NCI-H1694 treated with DMSO at 0.1 percent for 48 hours (cell line): ENCODE data around the gene UQCC5.
"Not testable (repeated sequence)": the region's sequence is repeated elsewhere in the genome, so short reads cannot be mapped to it uniquely, and the experiment has no call there.

Experiments used
- DNase-seq: peaks from one replicate; lab custom pipeline; 2025; lab: John Stamatoyannopoulos, UW

Gene UQCC5

DNA sequence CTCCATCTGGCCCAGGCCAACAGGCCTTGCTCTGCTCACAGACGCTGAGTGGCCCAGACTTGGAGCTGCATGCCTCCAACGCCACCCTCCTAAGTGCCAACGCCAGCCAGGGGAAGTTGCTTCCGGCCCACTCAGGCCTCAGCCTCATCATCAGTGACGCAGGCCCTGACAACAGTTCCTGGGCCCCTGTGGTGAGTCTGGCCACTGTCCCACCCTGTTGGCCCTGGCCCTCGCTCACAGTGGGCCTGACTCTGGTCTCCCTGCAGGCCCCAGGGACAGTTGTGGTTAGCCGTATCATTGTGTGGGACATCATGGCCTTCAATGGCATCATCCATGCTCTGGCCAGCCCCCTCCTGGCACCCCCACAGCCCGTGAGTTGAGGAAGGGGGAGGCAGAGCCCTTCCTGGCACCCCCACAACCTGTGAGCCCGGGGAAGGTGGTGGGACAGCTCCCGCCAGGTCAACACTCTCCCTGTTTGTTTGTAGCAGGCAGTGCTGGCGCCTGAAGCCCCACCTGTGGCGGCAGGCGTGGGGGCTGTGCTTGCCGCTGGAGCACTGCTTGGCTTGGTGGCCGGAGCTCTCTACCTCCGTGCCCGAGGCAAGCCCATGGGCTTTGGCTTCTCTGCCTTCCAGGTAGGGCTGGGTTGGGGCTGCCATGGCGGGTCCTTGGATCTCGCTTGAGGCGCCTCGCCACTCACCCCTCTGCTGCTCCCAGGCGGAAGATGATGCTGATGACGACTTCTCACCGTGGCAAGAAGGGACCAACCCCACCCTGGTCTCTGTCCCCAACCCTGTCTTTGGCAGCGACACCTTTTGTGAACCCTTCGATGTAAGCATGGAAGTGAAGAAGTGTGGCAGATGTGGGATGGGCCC, 12.8 kb upstream of the UQCC5 start:
- no peak for DNase-seq

DNA sequence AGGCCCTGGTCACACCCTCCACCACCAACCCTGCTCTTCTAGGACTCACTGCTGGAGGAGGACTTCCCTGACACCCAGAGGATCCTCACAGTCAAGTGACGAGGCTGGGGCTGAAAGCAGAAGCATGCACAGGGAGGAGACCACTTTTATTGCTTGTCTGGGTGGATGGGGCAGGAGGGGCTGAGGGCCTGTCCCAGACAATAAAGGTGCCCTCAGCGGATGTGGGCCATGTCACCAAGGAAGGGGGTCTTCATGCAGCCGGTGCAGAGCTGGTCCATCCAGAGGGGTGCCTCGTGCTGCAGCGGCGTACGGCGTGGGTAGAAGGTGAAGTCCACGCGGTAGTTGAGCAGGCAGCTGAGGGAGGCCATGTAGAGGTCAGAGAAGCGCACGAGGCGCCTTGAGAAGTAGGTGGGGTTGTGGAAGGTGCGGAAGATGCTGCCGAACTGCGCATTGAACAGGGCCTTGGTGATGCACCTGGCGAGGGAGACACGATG, 12.1 kb upstream of the UQCC5 start:
- DNase-seq, result no peak

DNA sequence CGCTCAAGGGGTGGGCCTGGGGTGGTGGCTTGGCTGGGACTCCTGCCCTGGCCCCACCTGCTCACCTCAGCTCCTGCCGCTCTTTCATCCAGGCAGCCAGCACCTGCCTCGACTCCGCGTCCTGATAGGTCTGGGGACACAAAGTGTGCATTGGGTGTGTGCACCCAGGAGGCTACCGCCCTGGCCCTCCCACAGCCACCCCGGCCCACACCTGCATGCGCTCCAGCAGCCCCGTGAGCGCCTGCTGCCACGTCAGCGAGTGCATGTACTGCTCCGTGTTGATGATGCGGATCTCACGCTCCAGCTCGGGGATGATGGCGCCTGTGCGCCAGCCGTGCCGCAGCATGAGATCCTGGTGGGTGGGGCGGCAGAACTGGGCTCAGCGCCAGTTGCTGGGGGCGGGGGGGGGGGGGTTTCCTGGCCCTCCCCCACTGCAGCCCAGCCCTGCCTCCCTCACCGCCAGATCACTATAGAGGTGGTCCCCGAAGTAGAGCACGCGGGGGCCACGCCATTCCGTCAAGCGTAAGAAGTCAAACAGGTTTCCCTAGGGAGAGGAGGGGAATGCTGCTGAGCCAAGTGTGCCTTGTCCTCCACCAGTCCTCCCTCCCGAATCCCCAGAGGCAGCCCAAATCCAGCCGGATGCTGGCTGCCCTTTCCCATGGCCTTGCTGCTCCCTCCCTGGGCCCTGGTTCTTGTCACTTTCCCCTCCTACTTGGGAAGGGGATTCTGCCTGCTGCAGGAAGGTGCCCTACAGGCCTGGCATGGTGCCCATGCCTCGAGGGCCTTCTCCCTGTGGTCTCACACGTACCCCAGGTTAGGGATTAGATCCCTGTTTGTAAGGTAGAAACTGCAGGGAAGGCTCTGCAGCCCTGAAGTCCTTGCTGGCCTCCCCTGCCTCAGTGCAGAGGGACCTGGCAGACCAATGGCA, 11.4 kb upstream of the UQCC5 start:
- no peak for DNase-seq

DNA sequence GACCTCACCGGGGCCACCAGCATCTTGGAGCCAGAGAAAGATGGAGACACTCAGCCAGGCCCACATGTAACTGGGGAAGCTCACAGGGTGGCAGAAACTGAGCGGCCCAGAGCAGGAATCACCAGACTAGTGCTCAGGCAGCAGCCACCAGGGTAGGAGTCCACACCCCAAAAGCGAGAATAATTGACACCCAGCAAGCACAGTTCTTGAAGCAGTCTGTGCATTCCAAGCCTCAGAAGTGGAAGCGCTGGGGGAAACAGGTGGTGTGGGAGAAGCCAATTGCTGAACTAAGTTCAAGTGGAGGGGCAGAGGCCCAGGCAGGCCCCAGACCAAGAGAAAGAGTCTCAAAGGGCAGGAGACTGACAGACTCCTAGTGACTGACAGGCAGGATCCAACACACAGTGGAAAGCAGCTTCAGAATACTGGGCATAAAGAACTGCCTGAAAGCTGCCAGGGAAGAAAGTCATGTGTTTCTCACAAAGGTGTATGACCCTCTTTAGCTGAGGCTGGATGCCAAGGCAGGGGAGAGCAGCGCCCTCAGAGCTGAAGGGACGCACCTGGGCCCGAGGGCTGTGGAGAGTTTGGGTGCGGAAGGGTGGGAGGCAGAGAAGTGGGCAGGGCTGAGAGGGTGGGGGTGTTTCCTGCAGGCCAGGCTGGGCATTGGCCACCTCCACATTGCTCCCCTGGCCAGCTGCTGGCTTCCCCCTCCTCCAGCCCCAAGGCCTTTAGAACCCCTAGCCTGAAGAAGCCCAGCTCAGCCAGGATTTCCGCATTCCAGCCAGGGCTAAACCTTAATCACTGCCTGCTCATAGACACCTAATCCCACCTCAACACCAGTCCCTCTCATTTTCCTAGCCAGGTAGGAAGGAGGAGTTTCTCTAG, 10.5 kb upstream of the UQCC5 start:
- no peak for DNase-seq

DNA sequence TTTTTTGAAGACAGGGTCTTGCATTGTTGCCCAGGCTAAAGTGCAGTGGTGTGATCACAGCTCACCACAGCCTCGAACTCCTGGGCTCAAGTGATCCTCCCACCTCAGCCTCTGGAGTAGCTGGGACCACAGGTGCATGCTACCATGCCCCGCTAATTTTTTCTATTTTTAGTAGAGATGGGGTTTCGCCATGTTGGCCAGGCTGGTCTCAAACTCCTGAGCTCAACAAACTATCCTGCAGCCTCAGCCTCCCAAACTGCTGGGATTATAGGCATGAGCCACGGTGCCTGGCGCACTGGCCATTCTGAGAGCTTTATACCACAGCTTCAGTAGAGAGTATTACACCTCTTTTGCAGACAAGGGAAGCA, 9.8 kb upstream of the UQCC5 start:
- DNase-seq, result not testable (repeated sequence)

DNA sequence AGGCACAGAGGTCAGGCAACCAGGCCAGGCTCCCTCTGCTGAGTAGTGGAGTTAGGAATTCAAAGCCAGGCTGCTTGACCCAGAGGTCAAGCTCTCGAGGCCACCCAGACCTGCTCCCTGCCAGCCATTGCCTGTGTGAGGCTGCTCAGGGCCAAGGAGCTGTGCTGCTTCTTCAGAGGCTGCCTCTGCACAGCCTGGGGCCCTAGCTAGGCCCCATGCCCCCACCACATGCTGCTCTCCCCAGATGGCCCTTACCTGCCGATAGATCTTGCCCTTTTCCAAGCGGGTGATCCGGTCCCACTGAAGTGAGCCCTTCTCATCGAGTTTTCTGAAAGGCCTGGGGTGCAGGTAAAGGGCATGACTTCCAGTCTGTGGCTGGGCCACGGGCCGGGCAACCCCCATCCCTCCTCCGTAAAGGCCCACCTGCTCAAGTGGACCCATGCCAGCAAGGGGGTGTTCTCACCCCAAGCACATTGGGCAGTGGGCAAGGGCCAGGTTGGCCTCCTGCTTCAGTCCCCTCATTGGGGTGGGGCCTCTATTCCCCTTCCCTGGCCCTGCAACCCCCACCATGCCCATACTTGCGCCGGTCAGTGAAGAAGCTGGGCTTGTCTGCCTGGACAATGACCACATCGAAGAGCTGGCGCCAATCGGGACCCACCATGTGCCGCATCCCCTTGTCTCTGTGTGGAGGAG, 9.2 kb upstream of the UQCC5 start:
- no peak for DNase-seq

DNA sequence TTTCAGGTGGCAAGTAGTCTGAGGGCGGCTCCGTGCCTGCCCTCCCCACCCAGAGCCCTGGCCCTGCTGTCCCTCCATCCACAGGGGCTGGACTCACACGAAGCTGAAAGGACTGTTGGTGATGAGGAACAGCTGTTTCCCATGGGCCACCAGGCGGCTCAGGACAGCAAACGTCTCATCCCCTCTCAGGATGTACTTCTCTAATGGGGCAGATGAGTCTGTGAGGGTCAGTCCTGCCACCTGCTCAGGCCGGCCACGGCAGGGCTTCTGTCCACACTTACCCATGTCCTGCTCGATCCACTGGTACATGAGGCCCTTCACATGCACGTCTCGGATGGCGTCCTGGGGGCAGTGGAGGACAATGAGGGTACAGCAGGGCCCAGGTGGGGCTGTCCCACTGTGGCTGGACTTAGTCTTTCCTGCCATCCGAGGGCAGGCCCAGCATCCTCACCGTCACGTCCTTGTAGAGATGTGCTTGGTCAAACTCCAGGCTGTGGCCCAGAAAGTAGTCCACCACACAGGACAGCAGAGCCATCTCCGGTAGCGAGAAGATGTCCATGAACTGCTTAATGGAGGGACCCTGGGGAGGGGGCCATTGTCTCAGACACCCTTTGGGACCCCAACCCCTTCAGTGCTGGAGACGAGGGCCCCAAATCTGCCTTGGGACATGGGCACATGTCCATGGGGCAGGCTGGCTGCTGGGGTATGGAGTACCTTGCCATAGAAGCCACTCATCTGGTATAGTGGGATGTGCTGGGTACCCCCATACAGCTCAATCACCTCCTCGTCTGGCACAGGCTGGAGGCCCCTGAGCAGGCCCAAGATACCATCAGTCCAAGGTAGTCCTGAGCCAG, 8.4 kb upstream of the UQCC5 start:
- no peak for DNase-seq

DNA sequence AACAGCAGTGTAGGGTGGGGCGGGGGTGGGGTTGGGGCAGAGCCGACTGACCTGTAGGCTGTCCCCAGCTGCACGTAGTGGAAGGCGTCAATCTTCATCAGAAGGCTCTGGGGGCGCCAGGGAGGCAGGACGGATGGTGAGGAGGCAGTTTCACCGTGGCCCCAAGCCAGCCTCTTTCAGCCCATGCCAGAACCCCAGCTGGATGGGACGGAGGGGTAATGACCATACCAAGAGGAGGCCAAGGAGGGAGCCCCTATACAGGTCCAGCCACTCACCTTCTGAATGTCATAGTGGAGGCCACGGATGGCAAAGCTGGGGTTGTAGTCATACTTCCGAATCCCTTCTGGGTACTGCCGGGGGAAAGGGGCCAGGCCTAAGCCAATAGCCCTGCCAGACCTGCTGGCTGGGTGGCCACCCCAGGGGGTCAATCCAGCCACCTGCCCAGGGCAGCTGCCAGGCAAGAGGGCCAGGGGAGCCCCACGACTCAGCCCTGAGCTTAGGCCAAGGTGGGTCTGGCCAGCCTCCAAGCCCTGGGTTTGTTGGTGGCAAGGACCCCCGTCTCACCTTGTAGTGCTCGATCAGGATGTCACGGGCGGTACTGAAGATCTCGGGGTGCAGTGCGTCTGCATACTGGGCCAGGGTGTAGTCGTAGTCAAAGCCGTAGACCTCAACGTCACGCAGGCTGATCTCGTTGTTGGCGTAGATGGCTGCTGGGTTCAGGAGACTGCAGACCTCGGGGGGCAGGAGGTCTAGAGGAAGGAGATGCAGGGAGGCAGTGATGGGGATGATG, 7.6 kb upstream of the UQCC5 start:
- no peak for DNase-seq

DNA sequence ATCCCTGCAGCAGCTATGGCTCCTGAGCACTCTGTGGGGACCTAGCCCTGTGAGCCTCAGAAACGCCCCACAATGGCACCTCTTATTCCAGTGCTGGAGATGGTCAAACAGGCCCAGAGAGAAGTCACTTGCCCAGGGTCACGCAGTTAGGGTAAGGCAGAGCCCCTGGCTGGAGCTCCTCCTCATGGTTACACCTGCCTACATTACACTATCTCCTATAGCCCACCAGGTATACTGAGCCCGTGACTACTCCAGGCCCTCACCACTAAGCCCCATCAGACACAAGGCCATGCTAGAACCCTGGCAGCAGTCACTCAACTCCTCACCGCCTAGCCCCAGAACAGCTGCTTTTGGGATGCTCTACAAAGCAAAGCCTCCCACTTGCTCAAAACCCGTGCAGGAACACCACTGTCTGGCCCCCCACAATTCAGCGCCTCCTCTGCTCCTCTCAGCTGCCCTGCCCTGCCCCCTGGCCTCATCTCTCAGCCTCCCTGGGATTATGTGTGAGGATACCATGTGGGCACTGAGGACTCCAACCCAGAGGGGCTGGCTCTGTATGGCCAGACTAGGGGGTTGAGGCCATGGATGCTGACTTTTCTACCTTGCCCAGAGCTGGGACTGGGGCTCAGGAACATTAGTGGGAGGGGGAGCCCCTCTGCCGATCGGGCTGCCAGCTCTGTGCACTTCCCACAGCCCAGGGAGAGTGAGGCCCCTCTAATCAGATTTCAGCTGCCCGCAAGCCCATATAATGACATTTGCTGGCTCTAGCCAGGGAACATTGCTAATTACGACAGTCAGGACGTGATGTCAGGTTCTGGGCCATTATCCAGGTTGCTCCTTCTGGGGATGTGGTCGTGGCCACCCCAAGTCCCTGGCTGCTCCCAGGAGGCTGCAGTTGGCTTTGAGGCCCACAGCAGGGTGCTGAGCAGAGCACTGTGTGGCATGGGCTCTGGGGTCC, 6.8 kb upstream of the UQCC5 start:
- no peak for DNase-seq

DNA sequence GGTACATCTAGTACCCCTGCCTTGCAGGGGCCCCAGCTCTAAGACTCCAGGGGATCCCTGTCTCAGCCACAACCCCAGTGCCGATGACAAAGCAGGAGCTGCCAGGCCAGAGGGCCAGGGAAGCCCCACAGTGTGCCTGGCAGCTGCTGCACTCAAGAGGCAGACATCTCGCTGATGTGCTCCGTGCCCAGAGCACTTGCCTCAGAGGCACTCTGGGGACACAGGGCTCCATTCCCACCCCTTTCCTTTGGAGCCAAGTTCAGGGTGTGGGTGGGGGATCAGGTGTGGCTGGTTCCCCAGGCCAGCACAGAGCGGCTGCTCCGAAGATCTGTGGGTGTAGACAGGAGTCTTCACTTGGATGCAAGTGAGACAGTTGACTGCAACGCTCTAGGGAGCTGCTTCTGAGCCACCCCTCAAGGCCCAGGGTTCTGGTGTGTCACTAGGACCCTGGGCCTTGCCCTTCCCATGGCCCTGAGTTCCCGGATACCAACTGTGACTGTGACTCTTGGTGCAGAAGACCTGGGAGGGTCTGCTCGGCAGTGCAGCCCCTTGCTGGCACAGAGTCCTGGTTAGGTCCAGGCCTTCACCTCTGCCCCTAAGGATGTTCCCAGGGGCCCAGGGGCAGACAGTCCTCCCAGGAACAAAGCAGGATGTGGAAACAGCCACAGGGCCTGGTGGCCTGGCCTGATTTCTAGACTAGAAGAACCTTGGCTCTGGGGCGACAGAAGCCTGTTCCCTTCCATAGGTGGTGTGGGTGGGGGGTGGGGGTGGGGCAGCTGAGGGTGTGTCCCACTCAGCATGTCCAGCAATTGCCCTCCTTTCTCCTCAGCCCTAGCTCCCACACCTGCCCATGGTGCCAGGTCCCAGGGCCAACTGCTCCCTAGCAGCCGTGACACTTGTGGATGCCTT, 5.2 kb upstream of the UQCC5 start:
- DNase-seq, result no peak

DNA sequence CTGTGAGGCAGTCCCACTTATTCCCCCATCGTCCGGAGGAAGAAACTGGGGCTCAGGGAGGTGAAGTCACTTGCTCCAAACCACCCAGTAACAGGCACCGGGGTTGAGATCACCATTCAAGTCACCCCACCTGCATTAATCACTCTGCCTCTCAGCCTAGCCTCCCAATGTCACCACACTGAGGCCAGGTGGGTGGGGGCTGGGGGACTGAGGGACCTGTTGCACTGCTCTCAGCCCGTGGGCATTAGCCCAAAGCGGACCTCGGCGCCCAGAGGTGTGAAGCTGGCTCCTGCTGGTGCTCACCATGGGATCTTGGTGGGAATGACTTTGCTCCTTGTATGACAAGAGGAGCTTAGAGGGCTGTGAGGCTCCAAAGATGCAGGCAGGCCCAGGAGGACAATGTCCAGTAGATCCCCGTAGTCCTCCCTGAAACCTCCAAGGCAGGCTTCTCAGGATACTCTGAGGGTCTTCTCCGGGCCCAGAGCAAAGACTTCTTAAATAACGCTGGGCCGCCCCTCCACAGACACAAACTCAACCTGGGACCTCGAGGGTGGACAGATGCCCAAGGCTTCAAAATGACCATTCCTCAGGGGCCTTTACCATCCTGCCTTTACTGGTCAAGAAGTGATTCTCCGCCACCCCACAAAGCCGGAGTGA, 4.4 kb upstream of the UQCC5 start:
- no peak for DNase-seq

DNA sequence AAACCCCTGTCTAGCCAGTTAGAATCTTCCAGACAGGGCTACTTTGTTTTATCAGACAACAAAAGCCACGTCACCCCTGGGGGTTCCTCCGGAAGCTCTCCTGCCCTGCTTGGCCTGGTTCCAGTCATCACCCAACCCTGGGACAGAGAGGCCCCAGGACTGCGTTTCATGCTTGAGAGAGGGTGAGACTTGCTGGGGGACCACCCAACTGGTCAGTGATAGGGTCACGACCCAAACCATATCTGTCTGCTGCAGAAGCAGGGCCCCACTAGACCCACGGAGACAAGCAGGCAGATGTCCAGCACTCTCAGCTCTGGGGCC, 3.9 kb upstream of the UQCC5 start:
- no peak for DNase-seq

DNA sequence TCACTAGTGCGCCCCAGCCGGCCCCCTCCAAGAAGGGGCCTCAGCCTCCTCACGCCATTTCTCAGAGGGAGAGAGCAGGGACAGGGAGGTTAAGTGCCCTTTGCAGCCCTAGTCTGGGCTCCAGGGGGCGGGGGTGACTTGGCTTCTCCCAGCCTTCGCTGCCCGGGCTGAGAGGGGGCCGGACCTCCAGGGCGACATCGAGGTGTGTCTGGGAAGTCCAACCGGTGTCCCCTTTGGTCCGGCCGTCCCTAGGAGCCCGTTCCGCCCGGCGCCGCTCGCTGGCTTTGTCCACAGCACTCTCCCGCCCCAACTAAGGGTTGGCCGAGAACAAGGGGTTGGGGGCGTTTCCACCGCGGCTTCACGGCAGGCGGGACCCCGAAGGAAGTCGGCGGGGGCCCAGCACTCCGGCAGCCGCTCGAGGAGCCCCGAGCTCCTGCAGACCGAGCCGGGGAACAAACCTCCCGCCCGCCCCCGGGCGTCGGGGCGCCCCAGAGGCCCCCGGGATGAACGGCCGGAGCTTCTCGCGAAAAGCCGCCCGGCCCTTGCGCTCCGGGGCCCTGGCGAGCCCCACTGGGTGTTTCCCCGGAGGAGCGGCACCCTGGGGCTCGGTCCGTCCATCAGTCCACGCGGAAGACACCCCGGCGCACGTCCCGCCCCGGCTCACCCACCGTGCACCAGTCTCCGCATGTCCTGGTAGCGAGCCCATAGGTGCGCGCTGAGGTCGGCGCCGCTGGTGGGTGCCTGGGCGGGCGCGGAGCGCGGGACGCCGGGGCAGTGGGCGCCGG, 3.4 kb upstream of the UQCC5 start:
- no peak for DNase-seq

DNA sequence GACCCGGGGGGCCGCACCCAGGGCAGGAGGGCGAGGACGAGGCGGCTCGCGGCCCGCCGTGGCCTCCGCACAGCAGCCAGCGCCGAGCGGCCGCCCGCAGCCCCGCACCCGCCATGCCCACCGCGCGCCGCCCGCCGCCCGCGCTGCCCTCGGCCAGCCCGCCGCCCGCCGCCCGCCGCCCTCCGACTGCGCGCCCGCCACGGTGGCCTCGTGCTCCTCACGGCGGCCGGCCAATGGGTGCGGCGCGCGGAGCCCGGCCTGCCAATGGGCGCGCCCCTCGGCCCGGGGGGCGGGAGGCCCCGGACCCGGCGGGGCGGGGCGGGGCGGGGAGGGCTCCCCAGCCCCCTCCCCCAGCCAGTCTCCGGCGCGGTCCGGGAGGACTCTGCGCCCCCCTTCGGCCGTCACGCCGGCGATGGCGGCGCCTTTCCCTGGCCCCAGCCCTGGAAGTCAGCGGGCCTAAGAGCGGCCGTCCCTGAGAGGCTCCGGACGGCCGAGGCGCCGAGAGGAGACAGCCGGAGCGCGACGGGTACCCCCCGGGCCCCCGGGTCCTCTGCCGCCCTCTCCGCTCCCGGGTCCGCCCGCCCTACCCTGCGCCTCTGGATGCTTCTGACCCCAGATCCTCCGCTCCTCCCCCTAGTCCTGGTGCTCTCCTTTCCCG, 2.7 kb upstream of the UQCC5 start, which contains the start of gene NT5DC2:
TSS of gene NT5DC2 (minus strand) at position 235 of the 658 bp plus-strand sequence. CDS start at position 115, 120 bp downstream.
- peak; percentile 6 for DNase-seq
